Fibroblast of peridontal ligament (primary cell): ENCODE measurements around the gene ADAR.
A peak's percentile ranks its signal among the peaks of the same experiment; 100 is the strongest.

Source experiments
- DNase-seq: peaks from one replicate; pipeline ENCODE4 v3.0.0-alpha.2; 2010; ENCODE audit errors: extremely low read depth

Gene ADAR

DNA sequence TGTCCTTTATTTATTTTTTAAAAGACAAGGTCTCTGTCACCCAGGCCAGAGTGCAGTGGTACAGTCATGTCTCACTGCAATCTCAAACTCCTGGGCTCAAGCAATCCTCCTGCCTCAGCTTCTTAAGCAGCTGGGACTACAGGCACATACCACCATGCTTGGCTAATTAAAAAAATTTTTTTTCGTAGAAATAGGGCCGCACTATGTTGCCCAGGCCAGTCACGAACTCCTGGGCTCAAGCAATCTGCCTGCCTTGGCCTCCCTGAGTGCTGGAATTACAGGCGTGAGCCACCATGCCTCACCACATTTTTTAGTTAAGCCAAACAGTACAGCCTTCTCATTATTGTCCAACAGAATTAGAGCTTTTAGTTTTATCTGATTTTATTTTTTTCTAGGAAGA, 7.4 kb upstream of the ADAR start:
- DNase-seq, result no peak

DNA sequence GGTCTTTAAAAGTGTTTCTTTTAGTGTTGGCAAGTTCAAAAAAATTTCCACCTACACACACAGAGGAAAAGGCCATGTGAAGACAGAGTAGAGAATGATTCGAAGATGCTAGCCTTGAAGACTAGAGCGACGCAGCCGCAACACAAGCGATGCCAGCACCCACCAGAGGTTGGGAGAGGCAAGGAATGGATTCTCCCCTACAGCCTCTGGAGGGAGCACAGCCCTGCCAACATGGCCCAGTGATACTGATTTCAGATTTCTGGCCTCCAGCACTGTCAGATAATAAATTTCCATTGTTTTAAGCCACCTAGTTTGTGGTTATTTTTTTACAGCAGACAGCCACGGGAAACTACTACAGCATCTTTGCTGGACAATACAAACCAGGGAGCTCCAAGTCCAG, 6.9 kb upstream of the ADAR start:
- DNase-seq, result no peak

DNA sequence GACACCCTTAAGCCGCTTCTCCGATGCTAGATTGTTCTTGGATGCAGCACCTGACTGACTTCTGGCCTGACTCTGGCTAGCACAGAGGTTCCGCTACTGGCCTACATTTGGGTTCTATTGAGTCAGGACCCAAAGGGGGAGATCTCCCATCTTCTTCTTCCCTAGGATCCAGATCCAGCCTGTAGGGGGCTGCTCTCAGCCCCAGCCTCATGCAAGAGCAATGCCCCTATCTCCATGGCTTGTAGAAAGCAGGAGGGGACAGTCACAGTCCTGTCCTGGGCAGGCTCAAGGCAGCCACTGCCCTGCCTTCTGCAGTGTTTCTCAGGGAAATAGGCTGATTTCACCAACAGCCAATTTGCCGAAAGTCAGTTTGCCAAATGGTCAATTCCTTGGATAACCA, 6.3 kb upstream of the ADAR start:
- DNase-seq, result no peak

DNA sequence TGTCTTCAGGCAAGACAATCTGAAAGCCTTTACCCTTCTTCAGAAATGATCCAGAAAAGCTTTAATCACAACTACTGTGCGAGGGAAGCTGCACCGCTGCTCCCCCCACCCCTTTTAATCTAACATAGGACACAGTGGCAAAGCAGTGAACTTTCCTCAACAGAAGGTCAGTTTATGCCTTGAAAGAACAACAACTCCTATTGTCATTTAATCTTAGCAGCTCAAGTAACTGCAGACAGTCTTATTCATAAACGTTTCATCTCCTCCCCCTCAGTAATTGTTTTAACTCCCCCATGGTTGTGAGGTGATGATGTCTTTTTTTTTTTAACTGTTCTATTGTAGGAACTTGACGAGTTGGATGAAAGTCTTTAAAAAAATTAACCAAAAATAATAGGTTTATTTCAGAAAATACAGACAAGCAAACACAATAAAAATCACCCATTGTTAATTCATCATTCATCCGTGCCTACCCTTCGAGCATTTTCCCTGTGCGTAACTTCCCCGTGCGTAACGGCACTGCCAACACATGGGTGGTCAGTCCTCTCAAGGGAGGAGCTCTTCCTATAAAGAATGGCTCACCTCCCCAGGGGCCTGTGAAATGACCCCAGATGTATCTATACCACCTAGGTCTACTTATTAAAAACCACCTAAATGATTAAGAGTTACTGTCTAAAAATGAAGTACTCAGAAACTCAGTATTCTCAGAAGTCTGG, 3.3 kb upstream of the ADAR start:
- no peak for DNase-seq

DNA sequence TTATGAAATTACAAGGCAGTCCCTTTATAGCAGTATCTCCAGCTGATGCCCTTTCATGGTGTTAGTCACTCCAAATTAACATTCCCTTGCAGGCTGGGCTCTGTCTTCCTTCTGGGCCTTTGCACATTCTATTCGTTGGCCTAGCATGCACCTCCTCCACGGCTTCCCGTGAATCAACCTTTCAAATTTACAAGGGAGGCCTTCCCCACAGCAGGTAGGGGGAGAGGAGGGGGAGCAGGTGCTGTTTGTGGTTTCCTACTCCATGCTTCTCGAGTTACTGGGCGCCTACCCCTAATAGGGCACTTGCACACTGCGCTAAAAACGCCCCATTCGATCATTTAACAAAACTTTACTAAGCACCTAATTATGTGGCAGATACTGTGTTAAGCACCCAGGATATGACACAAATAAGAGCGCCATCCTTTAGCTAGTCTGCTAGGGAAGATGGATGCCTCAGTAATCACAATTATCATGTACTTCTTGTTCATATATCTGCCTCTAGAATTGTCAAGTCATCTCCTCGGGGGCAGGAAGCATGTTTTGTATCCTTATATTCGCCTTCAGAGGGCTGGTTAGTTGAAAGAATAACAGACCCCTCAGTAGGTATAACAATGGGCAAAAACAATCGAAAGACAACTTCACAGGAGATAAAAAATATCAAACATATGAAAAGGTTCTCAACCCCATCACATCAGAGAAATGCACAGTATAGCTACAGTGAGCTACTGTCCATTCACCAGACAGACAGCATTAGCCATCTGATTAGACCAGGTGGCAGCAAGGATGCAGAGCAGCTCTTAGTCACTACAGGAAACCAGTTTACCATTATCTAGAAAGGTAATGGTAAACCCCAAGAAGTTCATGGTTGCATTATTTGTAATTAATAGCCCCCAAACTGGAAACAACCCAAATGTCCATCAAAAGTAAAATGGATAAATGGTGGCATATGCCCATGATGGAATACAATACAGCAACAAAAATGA, 1.7 kb upstream of the ADAR start:
- DNase-seq, result peak; percentile 25

DNA sequence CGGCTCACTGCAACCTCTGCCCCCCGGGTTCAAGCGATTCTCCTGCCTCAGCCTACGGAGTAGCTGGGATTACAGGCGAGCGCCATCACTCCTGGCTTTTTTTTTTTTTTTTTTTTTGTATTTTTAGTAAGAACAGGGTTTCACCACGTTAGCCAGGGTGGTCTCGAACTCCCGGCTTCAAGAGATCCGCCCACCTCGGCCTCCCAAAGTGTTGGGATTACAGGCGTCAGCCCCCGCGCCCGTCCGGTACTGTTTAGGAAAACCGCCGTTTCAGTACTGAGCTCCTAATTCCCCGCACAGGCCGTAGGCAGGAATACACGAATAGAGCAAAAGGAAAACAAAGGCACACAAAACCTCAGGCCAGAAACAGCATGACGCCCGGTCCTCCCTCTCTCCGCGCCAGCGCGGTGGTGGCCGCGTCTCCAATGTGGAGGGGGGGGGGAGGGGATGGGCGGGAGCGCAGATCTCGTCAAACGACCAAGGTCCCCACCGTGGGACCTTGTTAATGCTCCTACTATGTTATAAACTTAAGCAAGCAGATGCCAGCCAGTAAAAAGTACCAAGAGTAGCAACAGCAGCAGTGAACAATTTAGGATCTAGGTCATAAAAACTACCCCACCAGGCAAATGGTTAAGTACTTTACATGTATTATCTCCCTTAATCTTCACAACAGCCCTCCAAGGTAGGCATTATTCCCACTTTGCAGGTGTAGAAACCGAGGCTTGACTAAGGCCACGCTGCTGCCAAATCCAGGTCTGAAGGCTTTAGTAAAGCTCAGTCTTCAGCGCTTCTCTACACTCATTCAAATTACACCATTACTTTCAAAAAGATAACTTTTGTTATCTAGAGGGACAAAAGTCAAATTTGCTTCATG, 648 bp upstream of the ADAR start:
- peak; percentile 61 for DNase-seq

DNA sequence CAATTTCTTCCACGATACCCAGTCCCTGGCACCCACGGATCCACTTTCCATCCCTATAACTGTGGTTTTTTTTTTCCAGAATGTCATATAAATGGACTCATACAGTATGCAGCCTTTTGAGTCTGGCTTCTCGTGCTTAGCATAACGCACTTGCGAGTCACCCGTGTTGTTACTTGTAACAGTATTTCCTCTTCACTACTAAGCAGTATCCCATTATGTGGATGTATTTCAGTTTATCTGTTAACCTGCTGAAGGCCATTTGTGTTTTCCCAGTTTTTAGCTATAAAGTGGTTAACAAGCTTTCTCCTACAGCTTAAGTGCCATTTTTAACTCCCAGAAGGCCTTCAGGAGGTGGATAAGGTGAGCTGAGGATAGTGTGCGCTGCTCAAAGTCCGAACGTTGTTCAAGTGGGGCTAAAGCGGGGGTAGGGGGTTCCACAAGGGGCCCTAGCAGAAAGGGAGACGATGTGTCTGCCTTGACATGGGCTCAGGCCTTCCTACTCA, 829 bp downstream of the ADAR start:
- DNase-seq, result peak; percentile 56

DNA sequence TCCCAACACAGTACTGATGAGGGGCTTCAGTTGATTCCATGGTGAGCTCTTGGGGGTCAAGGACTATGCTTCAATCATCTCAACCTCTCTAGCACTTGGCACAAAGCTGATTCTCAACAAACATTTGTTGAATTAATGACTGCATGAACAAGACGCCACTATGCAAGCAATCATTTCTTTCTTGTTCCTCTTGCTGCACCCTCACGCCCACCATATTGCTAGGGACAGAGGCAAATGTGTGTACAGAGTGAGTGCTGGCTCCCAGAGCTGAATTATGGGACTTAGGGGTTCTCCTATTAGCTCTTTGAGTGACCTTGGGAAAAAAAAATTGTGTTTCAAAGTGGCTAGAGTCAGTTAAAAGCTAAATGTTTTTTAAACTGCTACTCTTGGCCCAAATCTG, 2.5 kb downstream of the ADAR start:
- DNase-seq, result no peak

DNA sequence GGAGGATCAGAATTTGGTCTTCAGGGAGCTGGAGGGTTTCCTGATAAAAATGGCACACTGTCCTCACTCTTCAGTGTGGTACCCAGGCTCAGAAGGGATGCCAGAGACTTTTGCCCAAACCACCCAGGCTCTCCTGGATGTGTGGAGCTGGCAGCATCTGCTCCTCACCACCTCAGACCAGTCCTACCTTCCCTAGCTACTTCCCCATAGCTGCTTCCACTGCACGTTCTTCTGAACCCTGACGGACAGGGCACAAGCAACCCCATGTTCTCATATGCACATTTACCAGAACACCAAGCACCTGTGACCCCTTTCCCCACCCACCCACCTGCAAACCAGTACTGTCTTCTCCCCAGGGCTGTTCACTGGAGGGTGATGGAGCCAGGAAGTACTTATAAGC, 4.7 kb downstream of the ADAR start:
- no peak for DNase-seq

DNA sequence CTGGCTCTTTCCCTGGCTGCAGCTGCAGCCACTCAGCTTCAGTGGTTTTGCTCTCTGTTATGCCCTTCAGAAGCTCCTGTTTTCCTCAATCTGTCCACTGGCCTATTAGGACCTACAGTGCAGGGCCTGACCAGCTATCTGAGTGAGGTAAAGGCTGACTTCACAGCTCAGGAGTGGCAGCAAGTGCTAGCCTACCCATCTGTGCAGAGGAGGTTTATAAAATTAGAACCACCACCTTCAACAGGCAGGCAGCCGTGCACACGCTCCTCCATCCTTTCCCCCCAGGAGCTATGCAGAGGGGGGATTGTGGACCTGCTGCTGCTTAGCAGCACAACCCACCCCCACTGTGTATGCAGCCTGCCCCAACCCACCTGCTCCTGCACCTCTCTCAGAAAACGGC, 8.3 kb downstream of the ADAR start:
- DNase-seq, result peak; percentile 44

DNA sequence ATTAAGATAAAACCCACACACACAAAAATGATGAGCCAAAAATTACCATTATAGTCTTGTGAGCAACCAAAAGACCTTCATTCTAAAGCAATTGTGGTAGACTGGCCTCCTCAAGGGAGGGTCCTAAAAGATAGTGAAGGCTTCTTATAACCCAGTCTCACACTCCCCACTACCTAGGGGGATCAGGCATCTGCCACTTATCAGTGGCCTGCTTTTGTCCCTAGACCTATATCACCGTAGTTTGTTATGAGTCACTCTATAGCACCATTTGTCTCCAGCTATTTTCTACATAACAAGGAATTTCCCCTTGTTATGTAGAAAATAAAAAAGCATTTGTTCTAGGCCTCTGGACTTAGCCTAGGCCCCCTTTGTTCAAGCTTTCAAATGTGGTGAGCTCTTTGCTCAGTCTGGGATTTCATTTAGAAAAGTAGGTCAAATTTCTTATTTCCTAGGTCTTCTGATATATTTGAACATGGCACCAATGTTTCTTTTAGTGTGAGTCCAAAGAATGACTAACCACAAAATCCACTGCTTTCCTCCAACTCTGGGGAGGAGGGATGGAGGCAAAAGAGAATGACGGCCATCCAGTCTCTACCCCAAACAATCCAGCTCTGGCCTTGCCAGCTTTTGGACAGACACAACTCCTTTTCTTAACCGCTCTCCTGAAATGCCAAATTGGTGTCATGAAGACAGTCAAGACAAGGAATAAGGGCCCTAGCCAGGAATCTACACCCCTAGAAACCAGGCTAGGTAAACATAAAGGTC, 8.9 kb downstream of the ADAR start:
- DNase-seq, result peak; percentile 61

DNA sequence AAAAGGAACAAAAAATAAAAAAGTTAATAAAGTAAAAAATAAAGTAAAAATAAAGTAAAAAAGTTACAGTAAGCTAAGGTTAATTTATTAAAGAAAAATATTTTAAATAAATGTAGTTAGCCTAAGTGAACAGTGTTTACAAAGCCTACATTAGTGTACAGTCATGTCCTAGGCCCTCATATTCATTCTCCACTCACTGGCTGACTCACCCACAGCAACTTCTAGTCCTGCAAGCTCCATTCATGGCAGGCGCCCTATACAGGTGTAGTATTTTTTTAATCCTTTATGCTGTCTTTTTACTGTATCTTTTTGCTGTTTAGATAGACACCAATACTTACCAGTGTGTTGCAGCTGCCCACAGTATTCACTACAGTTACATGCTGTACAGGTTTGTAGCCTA, 12.4 kb downstream of the ADAR start:
- no peak for DNase-seq

DNA sequence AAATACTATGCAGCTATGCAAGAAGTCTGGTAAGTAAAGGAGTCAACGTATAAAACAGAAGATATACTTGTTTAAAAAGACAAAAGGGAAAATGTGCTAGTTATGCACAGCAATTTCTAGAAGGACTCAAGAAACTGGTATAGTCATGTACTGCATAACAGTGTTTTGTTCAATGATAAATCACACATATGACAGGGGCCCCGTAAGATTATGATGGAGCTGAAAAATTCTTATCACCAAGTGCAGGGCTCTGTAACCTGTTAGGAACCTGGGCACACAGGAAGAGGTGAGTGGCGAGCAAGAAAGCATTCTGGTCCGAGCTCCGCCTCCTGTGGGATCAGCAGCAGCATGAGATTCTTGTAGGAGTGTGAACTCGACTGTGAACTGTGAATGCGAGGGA, 13.2 kb downstream of the ADAR start:
- DNase-seq, result no peak

DNA sequence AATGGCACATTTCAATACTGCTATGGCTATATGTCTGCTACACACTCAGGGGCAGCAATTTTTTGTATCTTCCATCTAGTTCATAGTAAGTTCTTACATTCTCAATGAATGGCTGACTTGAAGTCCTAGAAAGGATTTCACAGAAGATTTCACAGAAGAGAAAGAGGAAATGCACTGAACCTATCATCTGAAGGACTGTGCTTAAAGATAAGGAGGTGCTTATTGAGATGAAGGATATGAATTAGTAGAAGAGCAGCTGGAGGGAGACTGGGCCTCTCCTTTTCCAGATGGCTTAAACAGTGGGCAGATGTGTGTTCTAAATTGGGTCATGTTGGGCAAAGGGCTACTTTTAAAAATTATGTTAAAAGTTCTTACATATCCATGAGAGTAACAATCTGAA, 14.6 kb downstream of the ADAR start:
- no peak for DNase-seq

DNA sequence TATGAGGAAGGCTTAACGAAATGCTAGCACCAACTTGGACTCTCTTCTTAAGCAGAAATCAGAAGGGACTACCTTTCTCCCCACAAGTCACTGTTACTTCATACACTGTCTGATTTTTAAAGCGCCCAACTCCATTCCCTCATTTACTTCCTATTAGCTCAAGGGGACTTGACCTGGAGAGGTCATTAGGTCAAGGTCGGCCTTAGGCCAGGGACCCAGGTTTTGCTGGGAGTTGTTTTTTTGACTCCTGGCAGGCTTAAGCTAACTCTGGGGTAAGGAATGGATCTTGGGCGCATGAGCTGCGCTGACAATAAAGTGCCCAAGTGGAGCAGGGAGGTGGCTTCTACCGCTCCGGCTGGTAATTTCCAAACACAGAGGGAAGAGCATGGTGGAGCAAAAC, 16.8 kb downstream of the ADAR start:
- no peak for DNase-seq

DNA sequence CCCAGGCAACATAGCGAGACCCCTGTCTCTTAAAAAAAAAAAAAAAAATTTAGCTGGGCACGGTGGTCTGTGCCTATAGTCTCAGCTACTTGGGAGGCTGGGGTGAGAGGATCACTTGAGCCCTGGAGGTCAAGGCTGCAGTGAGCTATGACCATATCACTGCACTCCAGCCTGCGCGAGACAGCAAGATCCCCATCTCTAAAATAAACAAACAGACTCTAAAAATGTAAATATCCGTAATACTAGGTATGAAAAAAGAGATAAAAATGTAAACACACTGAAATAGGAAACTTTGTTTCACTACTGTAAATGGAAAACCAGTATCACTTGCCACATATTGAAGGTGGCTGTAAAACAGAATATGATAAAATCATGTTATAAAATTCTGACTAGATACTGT, 17.2 kb downstream of the ADAR start:
- DNase-seq, result no peak

DNA sequence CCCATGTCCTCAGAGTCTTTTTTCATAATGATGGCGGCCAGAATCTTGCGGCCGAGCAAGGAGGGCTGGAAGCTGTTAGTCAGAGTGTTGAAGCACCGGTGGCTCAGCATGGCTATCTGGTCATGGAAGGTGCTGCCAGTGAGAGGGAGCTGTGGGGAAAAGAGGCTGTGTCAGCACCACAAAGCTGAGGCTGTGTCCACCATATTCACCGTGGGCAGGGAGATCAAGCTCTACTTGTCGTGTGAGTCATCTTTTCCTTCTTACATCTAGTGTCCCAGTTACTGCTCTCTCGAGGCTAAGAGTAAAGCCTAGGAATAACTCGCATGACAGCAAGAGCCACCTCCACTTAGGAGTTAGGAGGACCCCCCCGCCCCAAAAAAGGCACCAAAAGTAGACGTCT, 18.2 kb downstream of the ADAR start:
- no peak for DNase-seq

DNA sequence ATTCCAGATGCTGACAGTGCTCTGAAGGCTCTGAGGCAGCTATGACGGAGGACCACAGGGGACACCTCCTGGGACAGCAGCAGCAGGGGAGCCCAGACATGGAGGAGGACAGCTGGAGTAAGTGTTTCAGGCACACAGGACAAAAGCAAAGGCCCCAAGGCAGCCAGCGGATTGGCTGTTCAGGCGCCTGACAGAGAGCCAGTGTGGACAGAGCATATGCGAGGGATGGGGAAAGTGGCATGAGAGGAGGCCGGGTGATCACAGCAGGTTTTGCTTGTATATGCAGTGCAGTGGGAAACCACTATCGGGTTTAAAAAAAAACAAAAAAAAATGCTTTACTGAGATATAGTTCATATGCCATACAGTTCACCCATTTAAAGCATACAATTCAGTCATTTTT, 21.3 kb downstream of the ADAR start:
- DNase-seq, result no peak

DNA sequence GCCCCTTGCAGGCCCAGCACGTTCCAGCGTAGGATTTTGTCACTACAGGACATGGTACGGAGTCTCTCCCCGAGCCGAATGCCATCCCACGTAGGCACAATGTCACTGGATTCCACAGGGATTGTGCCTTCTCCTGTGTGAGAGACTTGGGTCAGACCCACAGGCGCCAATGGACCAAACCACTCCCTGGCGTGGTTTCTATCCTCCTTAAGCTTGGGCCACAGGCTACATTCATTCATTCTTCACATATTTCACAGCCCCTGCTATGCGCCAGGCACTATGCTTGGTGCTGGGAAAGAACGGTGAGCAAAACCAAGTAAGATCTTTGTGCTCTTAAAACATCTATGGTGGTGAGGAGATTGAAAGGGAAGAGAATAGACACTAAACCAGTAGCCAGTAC, 21.8 kb downstream of the ADAR start:
- no peak for DNase-seq

DNA sequence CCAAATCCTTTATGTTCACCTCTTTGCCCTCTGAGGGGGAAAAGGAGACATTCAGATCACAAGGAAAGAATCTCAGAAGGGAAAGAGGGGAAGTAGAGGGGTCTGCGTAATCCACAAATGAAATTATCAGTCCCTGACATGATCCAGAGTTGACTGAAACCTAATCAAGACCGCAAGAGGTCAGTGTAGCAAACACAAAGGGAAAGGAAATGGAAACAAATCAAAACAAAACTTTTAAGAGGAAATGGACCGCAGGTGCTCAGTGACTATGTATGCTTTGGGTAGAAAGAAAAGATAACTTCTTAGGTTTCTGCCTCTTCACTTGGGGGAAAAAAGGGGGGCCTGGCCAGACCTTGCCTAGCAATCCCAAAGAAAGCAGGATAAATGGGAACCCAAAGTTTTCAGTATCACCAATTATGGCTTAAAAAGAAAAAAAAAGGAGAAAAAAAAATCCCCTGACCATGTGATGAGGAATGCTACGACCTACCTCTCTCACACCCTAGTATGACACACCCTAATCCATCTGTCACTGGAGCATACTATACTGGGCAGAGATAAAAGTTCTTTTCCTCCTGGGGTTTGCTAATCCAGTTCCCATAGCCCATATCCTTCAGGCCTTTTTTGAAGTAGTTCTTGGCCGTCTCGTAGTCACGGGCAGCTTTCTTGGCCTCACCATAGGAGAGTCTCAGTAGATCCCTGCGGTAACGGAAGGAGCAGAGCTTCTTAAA, 23.6 kb downstream of the ADAR start:
- DNase-seq, result no peak

DNA sequence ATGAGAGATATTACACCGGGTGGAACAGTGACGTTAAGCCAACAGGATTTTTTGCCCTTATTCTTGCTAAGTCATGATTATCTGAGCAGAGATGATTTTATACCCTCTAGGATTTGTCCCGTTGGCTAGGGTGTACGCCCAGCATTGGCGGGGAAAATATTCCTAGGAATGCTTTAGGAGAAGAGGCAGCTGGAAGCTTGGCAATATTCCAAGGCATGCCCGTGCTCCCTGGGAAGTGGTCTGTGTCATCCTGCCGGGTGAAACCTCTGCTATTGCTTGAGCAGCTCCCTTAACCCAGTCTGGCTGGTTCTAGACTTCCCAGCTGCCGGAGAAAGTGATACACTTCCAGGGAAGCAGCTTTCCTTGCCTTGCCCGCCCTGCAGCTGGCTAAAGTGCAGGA, 24.2 kb downstream of the ADAR start:
- peak; percentile 16 for DNase-seq
